ENCODE results near the gene KIF3C. TPM values are rescaled to one million over a fixed set of nuclear protein-coding genes. Genes with fewer than 3 reads are reported as not detected.

Gene KIF3C
- total RNA-seq, 1 experiment from 2014 or later: 55.7 TPM

DNA sequence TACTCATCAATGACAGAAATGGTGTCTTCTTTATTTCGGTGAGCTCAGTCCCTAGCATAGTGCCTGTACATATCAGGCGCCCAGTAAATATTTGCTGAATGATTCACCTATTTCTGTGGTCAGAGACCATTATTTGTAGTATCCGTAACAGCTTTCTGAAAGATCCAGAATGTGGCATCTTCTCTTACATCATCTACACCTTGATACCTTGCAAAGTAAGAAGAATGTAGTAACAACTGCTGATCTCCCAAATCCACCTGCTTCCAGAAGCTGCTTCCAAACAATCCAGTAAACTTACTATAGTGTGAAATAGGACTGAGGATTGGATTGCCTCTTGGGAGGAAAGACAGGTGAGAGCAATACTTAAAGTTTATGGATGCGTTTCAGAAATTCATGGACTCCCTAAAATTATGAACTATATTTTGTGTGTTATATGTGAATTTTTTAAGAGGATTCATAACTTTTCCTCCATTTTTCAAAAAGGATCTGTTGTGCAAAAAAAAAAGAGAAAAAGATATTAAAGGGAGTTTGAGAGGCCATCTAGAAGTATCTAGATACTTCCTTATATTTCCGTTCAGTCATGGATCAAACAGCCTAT lies 103.1 kb downstream of the KIF3C start:
- BruUV-seq (replicated peaks): no TSS peak
- no peaks in the 10 kb centered on the region for H3K27me3 ChIP-seq (ENCODE audit: control insufficient read depth, insufficient read depth, low read length)
- TF ChIP-seq TCF7L2 (IDR thresholded peaks at IDR 0.05; ENCODE audit: low read depth, low read length) (no peak), POLR2AphosphoS5 (IDR thresholded peaks at IDR 0.05; ENCODE audit: low read depth, low read length) (no peak), SIN3A (IDR thresholded peaks at IDR 0.05; ENCODE audit: borderline replicate concordance, insufficient read depth, low read depth, low read length) (no peak)
- TF ChIP-seq, protein P1, sequence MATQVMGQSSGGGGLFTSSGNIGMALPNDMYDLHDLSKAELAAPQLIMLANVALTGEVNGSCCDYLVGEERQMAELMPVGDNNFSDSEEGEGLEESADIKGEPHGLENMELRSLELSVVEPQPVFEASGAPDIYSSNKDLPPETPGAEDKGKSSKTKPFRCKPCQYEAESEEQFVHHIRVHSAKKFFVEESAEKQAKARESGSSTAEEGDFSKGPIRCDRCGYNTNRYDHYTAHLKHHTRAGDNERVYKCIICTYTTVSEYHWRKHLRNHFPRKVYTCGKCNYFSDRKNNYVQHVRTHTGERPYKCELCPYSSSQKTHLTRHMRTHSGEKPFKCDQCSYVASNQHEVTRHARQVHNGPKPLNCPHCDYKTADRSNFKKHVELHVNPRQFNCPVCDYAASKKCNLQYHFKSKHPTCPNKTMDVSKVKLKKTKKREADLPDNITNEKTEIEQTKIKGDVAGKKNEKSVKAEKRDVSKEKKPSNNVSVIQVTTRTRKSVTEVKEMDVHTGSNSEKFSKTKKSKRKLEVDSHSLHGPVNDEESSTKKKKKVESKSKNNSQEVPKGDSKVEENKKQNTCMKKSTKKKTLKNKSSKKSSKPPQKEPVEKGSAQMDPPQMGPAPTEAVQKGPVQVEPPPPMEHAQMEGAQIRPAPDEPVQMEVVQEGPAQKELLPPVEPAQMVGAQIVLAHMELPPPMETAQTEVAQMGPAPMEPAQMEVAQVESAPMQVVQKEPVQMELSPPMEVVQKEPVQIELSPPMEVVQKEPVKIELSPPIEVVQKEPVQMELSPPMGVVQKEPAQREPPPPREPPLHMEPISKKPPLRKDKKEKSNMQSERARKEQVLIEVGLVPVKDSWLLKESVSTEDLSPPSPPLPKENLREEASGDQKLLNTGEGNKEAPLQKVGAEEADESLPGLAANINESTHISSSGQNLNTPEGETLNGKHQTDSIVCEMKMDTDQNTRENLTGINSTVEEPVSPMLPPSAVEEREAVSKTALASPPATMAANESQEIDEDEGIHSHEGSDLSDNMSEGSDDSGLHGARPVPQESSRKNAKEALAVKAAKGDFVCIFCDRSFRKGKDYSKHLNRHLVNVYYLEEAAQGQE (IDR thresholded peaks at IDR 0.05; ENCODE audit: insufficient read depth in 1 of 2, low read depth in 2 of 2, low read length in 1 of 2): no peak
- TF ChIP-seq, protein P2, sequence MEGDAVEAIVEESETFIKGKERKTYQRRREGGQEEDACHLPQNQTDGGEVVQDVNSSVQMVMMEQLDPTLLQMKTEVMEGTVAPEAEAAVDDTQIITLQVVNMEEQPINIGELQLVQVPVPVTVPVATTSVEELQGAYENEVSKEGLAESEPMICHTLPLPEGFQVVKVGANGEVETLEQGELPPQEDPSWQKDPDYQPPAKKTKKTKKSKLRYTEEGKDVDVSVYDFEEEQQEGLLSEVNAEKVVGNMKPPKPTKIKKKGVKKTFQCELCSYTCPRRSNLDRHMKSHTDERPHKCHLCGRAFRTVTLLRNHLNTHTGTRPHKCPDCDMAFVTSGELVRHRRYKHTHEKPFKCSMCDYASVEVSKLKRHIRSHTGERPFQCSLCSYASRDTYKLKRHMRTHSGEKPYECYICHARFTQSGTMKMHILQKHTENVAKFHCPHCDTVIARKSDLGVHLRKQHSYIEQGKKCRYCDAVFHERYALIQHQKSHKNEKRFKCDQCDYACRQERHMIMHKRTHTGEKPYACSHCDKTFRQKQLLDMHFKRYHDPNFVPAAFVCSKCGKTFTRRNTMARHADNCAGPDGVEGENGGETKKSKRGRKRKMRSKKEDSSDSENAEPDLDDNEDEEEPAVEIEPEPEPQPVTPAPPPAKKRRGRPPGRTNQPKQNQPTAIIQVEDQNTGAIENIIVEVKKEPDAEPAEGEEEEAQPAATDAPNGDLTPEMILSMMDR (IDR thresholded peaks at IDR 0.05): no peak
- peak overlapping the region; percentile 98 for H3K27ac ChIP-seq (ENCODE audit: low read length)
- peak overlapping the region; percentile 51 to 80 for H3K4me3 ChIP-seq (ENCODE audit: low read depth in 2 of 2, low read length in 2 of 2)
- DNase-seq (ENCODE audit: low read depth, low spot score) (peak; percentile 71), ATAC-seq (no peak)
- POLR2A ChIA-PET: interaction anchor here (0.9 to 1.0 kb wide), 2 partner anchors 12 to 28 kb away, joined by 3 to 9 read pairs; no protein-coding TSS in a partner anchor
- intact Hi-C loops (cut with micrococcal nuclease; ENCODE audit: unreplicated experiment) (no loop called here), in situ Hi-C loops (cut with HindIII; ENCODE audit: low pct_unique_long_range_greater_than_20kb, low sequenced_read_pairs) (no loop called here)
- no peaks in the 10 kb centered on the region; the same call in 1 of the 2 replicates for H3K36me3 ChIP-seq (ENCODE audit: control insufficient read depth, insufficient read depth, low read length)
- CTCF ChIA-PET: interaction anchor here (1.1 to 1.5 kb wide), 2 partner anchors 27 to 72 kb away, joined by 3 to 8 read pairs; no protein-coding TSS in a partner anchor
- peaks cover 13% of the 10 kb centered on the region; the same call in 1 of the 2 replicates for H3K4me1 ChIP-seq (ENCODE audit: control insufficient read depth, insufficient read depth, low read length)
- H3K9me3 ChIP-seq (ENCODE audit: control insufficient read depth, insufficient read depth, low read depth, low read length): no peaks in the 10 kb centered on the region

- intact Hi-C loops (cut with micrococcal nuclease; ENCODE audit: unreplicated experiment) (no loop called here), in situ Hi-C loops (cut with HindIII; ENCODE audit: low pct_unique_long_range_greater_than_20kb, low sequenced_read_pairs) (no loop called here)
- peak within 1 kb of the TSS; percentile 81 to 92 for H3K4me3 ChIP-seq (ENCODE audit: low read depth in 2 of 2, low read length in 2 of 2)
- H3K36me3 ChIP-seq (ENCODE audit: control insufficient read depth, insufficient read depth, low read length): no peaks in the 10 kb centered on the region; the same call in 1 of the 2 replicates
- H3K9me3 ChIP-seq (ENCODE audit: control insufficient read depth, insufficient read depth, low read depth, low read length): no peaks in the 10 kb centered on the region
- H3K27me3 ChIP-seq (ENCODE audit: control insufficient read depth, insufficient read depth, low read length): no peaks in the 10 kb centered on the region
- peaks cover 13% of the 10 kb centered on the region; the same call in 1 of the 2 replicates for H3K4me1 ChIP-seq (ENCODE audit: control insufficient read depth, insufficient read depth, low read length)
- H3K27ac ChIP-seq (ENCODE audit: low read length): peak within 1 kb of the TSS; percentile 98
- no peak for TF ChIP-seq TCF7L2 (IDR thresholded peaks at IDR 0.05; ENCODE audit: low read depth, low read length)
- peak; percentile 97 for TF ChIP-seq POLR2AphosphoS5 (IDR thresholded peaks at IDR 0.05; ENCODE audit: low read depth, low read length)
- DNase-seq (ENCODE audit: low read depth, low spot score) (peak; percentile 87), ATAC-seq (peak; percentile 96)
- POLR2A ChIA-PET: interaction anchor here (0.5 to 1.0 kb wide), 14 partner anchors 12 to 641 kb away, joined by 3 to 16 read pairs (median 6); no protein-coding TSS in a partner anchor
- CTCF ChIA-PET: interaction anchor here (1.1 to 1.5 kb wide), 2 partner anchors 27 to 73 kb away, joined by 3 to 8 read pairs; no protein-coding TSS in a partner anchor
- TSS peak; percentile 98 for BruUV-seq (replicated peaks)
These were observed 103.8 kb downstream of the KIF3C start, which contains the start of gene ASXL2 for GRCh38 chr2:25878361-25879132. TSS of gene ASXL2 (minus strand) at chr2:25878487. CDS start at chr2:25878222, 265 bp downstream.

Measured in Panc1 (cell line).